NCI-H2081 (cell line): Measurements from ENCODE around the gene CTDSPL.
A peak's percentile ranks its signal among the peaks of the same experiment; 100 is the strongest.

Experiments used
- DNase-seq, 2 experiments: peaks; one replicate each; lab custom pipeline; 2025; lab: John Stamatoyannopoulos, UW

The CTDSPL gene

DNA sequence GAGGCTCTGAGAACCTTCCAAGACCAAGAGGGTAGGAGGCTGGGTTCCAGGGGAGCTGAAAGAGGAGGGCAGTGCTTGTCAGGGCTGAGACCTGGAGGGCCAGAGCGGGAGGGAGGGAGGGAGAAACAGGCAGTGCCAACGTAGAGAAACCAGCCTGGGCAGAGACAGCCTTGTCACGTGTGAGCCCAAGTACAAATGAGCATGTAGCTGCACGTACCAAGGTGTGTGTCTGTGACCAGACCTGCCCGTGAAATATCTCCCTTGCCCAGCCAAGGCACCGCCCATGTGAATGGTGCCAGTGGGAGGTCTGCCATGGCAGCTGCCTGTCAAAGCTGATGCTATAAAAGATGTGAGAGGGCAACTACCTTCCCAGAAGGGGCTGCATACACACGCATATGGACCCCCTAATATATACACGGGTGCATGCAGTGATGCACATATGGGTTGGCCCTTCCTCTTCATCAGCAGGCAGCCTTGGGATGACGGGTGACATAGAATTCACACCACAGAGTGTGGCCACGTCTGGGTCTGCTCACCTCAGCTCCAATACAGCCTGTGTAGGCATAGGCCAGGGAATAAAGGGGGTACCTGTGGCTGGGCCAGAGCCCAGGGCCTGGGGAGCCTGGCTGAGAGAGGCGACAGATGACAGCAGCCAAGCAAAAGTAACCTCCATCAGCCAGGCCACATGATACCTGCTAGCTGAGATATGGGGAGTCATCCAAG lies 7.8 kb upstream of the CTDSPL start:
- DNase-seq: no peak

DNA sequence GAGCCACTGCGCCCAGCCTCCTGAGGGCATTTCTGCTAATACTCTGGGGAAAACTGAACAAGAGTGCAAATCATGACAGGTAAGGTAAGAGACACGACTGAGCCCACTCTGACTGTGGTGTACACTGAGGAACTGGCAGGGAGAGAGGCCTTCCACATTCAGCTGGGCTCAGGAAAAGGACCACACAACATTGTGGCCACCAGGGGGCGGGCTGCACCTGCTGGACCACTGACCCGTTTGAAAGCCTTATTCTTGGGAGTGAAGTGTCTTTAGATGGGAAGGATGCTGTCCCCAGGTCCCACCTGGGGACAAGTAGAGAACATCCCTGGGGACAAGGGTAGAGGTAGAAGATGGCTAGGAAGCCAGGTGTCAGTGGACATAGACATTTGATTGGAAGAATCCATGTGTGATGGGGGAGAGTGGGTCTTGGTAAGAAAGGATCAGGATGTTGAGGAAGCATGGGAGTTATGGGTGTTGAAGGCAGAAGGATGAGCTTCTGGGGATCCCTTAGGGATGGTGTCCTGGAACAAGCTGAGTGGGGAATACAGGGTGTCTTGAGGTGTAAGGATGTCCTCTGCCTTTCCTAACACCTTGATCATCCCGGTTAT lies 6.2 kb upstream of the CTDSPL start:
- DNase-seq: peak; percentile 14 to 27

DNA sequence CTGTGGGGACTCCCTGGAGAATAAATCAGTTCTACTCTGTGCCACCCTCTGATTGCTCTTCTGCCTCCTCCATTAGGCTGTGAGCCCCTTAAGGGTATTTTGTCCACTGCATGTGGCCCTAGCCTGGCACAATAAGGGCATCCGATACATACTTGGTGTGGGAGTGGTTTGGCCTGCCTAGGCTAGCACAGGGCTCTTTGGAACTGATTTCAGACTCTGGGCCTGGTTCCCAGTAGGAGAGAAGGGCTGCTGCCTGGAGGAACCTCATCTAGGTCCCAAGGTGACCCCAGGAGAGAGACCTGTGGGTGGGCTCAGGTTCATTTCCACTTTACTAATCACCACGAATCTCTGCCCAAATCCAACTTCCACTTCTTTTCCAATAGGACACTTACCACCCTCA lies 5.3 kb upstream of the CTDSPL start:
- DNase-seq: no peak

DNA sequence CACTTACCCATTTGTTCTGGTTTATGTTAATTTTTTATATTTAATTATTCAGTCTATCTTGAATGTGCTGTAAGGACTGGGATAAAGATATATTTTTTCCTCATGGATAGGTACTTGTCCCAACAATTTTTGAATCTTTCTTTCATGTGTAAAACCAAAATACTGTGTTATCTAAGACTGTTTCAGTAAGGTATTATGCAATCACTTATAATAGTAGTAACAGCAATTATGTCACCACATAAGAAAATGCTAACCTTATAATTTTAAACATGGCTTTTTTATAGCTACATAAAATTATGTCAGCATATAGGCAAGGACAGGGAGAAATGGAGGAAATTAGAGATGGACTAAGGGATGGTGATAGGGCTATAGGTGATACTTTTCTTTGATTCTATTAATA lies 2.9 kb upstream of the CTDSPL start:
- no peak for DNase-seq

DNA sequence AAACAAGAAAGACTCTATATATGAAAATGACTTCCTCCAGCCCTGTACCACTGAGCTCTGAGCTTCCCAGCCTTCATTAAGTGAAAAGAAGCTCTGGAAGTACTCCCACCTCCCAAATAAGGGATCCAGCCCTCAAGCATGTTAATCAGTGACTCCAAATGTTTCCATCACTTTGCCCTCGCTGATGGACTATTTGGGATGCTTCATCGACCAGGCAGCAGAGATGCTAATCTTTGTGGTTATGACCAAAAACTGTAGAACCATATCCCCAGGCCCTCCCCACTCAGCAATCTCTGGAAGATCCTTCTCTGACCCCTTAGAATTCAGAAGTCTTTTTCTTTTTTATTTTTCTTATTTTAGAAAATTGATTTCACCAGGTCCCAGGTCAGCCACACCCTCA lies 2.3 kb upstream of the CTDSPL start:
- DNase-seq: no peak

DNA sequence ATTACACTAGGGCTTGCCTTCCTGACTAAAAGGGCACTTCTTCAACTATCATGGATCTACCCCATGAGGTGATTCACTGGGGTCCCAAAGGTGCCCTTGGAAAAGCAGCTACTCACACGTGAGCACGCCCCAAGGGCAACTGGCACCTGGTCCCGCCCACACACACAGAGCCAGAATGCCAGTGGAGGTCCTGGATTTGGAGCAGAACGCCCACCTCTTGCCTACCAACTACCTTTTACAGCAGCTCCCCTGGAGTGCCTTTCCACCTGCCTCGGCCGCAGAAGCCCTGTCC lies 1.8 kb upstream of the CTDSPL start:
- DNase-seq: no peak

DNA sequence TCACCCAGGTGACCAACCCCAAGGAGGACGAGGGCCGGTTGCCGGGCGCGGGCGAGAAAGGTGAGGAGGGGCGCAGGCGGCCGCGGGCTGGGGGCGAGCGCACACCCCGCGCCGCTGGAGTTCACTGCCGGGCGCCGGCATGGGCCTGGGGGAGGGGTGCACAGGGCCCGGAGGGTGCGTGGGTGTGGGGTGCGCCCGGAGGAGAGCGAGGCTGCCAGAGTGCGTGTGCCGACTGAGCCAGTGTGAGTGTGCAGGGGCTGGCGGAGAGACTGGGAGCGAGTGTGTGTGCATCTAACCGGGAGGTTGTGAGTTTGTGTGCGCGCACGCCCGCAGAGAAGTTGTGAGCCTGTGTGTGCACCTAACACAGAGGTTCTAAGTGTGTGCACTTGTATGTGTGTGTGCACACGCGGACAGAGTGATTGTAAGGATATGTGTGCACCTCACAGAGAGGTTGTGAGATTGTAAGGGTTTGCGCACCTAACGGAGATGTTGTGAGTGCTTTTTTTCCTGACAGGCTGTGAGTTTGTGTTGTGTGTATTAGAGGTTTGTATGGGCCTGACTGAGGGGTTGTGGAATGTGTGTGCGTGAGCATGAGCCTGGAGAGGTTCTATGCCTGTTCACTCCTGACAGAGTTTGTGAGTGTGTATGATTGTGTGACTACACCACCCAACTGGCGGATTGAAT lies 681 bp downstream of the CTDSPL start:
- no peak for DNase-seq

DNA sequence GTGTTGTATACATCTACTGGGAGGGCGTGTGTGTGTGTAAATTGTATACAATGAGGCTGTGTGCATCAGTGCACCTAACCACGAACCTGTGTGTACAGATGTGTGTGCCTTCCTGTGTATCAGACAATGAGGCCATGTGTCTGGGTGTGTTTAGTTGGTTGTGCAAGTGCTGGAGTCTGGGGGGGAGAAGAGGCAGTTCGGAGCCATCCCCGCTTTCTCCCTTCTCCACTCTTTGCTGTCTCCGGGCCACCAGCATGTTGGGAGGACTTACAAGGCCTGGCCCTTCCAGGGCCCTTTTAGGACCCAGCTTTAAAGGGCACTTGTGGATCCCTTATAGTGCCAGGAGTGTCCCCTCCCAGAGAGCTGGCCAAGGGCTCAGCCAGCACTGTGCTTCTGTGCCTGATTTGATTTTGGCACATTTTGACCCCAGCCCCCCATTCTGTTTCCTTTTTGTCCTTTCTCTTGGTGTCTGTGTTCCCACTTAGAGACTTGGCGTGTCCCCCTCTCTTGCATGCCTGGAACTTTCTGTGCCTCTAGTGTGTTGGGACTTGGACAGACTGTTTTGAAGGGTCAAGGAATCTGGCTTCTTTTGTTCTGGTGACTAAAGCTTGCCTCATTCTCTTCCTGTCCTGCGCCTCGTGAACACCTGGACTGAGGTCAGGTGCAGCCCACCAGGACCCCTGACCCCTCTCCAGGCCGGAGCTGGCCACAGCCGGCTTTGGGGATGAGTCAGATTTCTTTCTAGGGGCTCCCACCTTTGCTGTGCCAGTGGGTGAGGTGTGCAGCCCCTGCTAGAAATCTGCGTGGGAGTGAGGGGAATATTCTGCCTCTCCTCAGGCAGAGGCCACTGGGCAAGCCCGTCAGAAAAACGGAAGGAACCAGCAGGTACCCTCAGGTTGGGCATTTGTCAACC lies 1.5 kb downstream of the CTDSPL start:
- no peak for DNase-seq

DNA sequence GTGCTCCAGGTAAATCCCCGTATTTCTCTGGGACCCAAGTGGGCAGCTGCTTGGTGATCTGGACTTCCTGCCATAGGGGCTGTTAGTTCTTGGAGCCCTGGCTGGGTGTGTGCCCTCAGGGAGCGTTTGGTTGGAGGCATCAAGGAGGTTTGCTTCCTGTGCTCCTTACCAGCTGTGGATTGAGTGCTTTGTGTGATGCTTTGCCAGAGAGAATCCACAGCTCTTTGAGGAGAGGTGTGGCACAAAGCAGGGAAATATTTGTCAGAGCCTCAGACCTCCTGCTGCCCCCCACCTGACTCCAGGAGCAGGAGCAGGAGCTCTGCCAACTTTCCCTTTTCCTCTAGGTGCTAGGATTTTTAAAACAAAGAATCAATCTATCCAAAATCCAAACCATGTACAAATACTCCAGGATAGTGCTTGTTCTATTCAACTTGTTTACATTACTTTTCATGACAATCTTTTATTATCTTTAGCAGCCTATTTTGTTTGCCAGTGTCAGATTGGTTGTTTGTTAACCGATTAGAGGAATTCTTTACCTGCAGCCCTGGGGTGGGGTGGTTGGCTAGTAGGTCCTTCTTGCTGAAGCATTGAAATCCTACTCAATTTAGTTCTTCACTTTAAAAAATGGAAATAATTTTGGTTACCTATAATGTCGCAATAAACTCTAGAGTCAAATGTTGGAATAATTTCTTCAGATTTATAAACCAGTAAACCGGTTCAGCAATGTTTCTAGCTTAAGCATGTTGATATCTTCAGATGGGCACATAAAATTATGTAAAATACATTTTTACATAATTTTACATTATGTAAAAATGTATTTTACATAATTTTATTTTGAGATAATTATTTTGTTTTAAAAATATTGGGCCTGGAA lies 2.5 kb downstream of the CTDSPL start:
- DNase-seq: peak in 1 of 2 experiments; percentile 30

DNA sequence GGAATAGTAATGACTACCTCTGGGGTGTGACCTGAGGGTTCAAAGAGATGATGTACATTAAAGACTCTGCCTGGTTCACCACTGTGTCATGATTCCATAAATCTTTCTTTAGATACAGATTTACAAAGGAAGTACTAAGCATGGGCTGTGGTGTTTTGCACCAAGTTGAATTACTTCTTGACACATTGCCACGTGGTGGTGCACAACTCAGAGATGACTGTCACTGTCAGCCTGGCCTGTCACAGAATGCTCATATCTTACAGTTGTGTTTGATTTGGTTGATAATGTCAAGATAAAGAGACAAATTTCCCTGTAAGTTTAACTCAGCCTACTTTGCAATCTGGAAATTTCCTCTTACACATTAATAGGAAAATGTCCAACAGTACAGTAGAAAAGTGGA lies 3.2 kb downstream of the CTDSPL start:
- DNase-seq: no peak

DNA sequence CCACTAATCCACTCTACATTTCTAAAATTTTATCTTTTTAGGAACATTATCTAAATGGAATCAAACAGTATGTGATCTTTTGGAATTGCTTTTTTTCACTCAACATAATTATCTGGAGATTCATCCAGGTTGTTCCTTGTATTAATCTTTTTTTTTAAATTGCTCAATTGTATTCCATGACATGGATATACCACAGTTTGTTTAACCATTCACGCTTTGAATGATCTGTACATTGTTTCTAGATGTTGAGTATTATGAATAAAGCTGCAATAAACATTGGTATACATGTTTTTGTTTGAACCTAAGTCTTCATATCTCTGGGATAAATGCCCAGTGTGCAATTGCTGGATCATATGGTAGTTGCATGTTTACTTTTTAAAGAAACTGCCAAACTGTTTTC lies 5.5 kb downstream of the CTDSPL start:
- no peak for DNase-seq

DNA sequence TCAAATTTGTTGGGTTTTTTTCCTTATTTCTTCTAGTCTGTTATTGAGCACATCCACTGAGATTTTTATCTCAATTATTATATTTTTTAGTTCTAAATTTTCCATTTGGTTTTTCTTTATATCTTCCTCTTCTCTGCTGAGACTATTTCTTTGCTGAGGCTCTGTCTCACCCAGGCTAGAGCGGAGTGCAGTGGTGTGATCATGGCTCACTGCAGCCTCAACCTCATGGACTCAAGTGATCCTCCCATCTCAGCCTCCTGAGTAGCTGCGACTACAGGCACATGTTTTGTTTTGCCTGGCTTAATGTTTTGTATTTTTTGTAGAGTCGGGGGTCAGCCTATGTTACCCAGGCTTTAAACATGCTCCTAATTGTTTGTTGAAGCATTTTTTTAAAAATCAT lies 10.2 kb downstream of the CTDSPL start:
- DNase-seq: no peak

DNA sequence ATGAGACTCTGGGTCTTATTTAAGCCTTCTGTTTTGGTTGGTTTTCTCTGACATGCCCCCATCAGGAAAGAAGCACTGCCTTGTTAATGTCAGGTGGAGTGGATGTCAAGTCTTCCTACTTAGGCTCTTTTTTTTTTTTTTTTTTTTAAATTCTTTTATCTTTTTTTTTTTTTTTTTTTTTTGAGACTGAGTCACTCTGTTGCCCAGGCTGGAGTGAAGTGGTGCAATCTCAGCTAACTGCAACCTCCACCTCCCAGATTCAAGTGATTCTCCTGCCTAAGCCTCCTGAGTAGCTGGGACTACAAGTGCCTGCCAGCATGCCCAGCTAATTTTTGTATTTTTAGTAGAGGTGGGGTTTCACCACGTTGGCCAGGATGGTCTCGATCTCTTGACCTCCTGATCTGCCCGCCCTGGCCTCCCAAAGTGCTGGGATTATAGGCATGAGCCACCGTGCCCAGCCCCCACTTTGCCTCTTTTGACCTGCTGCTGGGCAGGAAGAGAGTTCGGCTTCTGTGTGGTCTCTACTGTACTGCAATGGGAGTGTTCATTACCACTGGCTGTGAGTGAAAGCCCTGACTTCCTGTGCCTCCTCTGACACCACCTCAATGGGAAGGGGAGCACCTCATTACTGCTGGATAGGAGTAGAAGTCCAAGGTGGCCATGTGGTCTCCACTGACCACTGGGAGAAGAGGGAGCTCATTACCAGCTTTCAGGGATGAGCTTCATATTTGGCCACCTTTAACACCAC lies 10.9 kb downstream of the CTDSPL start:
- no peak for DNase-seq

DNA sequence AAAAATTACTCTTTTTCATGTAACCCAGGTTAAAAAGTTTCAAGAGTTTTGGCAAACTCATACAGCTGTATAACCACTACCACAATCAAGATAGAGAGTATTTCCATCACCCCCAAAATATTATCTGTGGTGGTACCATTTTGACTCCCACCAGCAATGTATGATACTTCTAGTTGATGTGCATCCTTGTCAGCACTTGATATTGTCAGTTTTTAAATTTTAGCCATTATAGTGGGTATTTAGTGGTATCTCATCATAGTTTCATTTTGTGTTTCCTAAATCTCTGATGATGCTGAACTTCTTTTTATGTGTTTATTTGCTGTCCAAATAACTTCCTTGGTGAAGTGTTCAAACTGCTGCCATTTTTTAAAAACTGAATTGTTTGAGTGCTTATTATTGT lies 14.6 kb downstream of the CTDSPL start:
- no peak for DNase-seq

DNA sequence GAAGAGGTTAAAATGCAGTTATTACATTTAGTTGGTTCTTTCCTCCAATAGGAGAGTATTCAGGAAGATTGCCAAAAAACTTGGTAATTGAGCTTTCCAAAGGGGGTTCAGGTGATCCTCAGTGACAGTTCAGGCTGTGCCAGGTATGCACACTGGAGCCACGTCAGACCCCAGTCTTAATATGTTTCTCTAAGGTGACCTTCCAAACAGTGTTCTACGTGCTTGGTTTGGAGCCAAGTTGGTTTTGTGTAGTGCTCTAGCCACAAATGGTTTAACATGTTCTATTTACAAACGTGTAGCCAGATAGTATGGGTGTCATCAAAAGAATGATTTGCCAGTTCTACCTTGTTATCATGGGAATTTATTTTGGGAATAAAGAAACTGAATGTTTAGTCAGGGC lies 21.0 kb downstream of the CTDSPL start:
- DNase-seq: no peak

DNA sequence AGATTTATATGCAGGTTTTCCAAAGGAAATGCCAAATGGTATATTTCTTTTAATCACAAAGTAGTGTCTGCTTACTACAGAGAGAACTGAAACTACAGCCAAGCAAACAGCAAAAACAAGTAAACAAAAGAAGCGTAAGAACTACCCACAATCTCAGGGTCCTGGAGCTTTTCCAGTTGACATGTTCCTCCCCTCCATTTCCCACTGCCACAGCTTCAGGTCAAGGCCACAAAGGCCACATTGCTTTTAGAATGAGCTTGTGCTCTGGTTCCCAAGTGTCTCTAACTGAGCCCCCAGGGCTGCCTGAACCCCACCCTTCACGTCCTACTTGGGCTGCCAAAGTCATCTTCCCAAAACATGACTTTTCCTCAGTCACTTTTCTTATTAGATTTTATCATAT lies 24.1 kb downstream of the CTDSPL start:
- DNase-seq: no peak

DNA sequence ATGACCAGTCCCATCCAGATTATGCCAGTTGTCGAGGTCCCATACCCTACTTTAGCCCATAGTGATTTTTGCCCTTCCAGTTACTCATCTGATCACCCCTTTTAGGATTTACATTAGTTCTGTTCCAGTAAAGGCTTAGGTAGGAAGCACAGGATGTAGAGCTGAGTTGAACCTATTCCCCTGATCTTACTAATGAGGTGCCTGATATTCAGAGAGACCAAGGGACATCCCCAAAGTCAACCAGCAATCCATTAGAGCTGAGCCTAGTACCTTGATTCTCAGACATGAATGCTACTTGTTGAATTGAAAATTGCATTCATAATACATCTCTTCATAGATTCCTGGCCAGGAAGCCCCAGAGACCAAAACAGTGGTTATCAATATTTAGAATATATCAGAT lies 24.7 kb downstream of the CTDSPL start:
- no peak for DNase-seq

DNA sequence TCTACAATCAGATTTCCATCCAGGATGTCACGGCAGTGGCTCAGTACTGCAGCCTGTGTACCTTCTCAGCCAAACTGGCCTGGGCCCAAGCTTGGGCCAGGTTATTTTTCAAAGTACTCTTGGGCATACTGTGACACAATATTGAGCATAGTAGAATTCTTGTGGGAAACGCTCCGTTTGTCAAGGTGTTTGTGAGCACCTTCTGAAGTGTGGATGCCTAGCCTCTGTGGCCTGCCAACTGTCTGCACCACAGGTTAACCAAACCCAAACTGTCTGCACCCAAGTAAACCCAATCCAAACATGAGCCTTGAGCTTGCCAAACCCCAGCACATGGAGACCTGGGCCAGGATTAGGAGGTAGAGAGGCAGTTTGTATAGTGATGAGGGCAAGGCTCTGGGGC lies 25.4 kb downstream of the CTDSPL start:
- no peak for DNase-seq

DNA sequence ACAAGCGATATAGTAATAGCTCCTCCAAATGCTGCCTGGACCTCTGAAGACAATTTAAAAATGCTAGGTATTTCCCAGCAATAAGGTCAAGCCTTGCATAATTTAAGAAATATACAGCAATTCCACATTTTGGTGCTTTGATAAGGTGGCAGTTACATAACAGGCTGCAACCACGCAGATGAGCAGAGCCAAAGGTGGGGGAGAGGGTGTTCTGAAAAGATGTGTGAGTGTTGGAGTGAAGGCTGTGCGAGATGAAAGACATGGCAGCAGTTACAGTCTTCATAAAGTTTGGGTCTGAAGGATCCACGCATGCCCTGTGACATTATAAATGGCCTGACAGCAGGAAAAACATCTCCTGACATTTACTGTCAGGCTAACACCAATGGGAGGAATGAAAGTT lies 26.1 kb downstream of the CTDSPL start:
- DNase-seq: no peak

DNA sequence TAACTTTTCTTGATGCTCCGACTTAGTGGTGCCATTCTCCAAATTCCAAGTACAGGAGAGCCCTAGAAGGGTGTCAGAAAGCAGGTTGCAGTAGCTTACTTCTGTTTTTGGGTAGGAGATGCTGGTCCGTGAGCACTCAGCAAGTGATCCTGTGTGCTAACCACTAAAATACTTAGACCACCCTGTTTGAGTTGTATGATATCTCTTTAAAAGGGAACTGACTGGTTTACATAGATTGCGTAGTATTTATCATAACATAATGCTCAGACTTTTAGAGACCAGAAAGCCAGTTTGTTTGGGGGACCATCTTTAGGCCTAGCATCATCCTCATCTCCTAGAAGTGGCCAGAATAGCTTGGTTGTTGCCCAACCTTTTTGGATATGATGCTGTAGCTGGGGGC lies 26.7 kb downstream of the CTDSPL start:
- no peak for DNase-seq

DNA sequence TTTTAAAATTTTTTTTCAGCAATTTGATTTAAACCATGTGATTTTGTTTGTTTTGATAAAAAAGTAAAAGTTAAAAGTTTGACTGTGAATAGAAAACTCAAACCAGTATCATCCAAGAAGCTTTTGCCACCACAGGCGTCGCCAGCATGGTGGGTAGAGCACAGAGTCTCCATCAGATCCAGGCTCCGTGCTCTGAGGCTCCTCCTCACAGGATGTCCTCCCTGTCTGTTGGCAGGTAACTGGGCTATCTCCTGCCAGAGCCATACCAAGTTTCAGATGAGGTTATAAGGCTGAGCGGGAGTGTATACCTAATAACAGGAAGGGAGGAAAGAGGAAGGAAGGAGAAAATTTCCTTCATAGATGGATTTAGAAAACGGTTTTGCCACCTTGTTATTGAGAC lies 28.8 kb downstream of the CTDSPL start:
- DNase-seq: no peak
